ENCODE results near the gene CLEC3B. TPM values are rescaled to one million over a fixed set of nuclear protein-coding genes. Genes with fewer than 3 reads are reported as not detected.
A peak's percentile ranks its signal among the peaks of the same experiment; 100 is the strongest.

The CLEC3B gene
- total and polyA plus RNA-seq, 5 donors from 2014 or later = 0.29 to 0.99 TPM; not detected in 3

GRCh38 chr3:45037720-45038455 is 11.8 kb downstream of the CLEC3B start:
- DNase-seq = peak; percentile 80 to 95 (median 92)
- H3K4me3 ChIP-seq (ENCODE audit: low read depth, low read length) = no peak overlapping the region
- H3K27me3 ChIP-seq (ENCODE audit: control insufficient read depth, insufficient read depth, low read length) = peaks cover 6% of the 10 kb centered on the region
- peaks cover 21% of the 10 kb centered on the region for H3K4me1 ChIP-seq (ENCODE audit: control insufficient read depth, insufficient read depth, low read length, poor library complexity, severe bottlenecking)
- H3K36me3 ChIP-seq (ENCODE audit: control insufficient read depth, insufficient read depth, low read length) = no peaks in the 10 kb centered on the region
- H3K27ac ChIP-seq (ENCODE audit: insufficient read depth, low read length, poor library complexity, severe bottlenecking) = no peak overlapping the region
- ATAC-seq (ENCODE audit: low read depth in 2 of 2) = peak; percentile 89 to 92
- H3K9me3 ChIP-seq (ENCODE audit: control insufficient read depth in 2 of 2, low read length in 2 of 2) = no peaks in the 10 kb centered on the region
- Mint-ChIP-seq H3K9me3 (no peaks in the 10 kb centered on the region), H3K4me1 (peaks cover 6 to 55% (median 23%) of the 10 kb centered on the region in 4 donors), H3K4me3 (peak overlapping the region in 3 of 4 donors; percentile 43 to 71 (median 50)), H3K36me3 (no peaks in the 10 kb centered on the region), H3K27me3 (peaks cover 21% of the 10 kb centered on the region), H3K27ac (peak overlapping the region in 2 of 3 donors; percentile 29 to 43)

GRCh38 chr3:45041666-45042065 is 15.6 kb downstream of the CLEC3B start:
- Histone ChIP-seq H3K27ac (ENCODE audit: insufficient read depth, low read length, poor library complexity, severe bottlenecking) (no peak overlapping the region), H3K4me3 (ENCODE audit: low read depth, low read length) (no peak overlapping the region), H3K9me3 (ENCODE audit: control insufficient read depth in 2 of 2, low read length in 2 of 2) (no peaks in the 10 kb centered on the region), H3K27me3 (ENCODE audit: control insufficient read depth, insufficient read depth, low read length) (peaks cover 3% of the 10 kb centered on the region), H3K4me1 (ENCODE audit: control insufficient read depth, insufficient read depth, low read length, poor library complexity, severe bottlenecking) (peaks cover 3% of the 10 kb centered on the region), H3K36me3 (ENCODE audit: control insufficient read depth, insufficient read depth, low read length) (no peaks in the 10 kb centered on the region)
- Mint-ChIP-seq H3K4me1 (peaks cover 6 to 30% (median 10%) of the 10 kb centered on the region in 4 donors), H3K36me3 (no peaks in the 10 kb centered on the region), H3K27me3 (peaks cover 13% of the 10 kb centered on the region), H3K4me3 (no peak overlapping the region), H3K9me3 (no peaks in the 10 kb centered on the region), H3K27ac (no peak overlapping the region)
- ATAC-seq (ENCODE audit: low read depth in 2 of 2) = no peak
- peak in 1 of 3 donors; percentile 38 for DNase-seq

- Mint-ChIP-seq H3K36me3 (no peaks in the 10 kb centered on the region), H3K9me3 (no peaks in the 10 kb centered on the region), H3K27me3 (peaks cover 8% of the 10 kb centered on the region), H3K4me3 (no peak overlapping the region), H3K27ac (no peak overlapping the region), H3K4me1 (peaks cover 6 to 26% (median 10%) of the 10 kb centered on the region in 4 donors)
- Histone ChIP-seq H3K27ac (ENCODE audit: insufficient read depth, low read length, poor library complexity, severe bottlenecking) (no peak overlapping the region), H3K36me3 (ENCODE audit: control insufficient read depth, insufficient read depth, low read length) (no peaks in the 10 kb centered on the region), H3K4me1 (ENCODE audit: control insufficient read depth, insufficient read depth, low read length, poor library complexity, severe bottlenecking) (peaks cover 3% of the 10 kb centered on the region), H3K4me3 (ENCODE audit: low read depth, low read length) (no peak overlapping the region), H3K9me3 (ENCODE audit: control insufficient read depth in 2 of 2, low read length in 2 of 2) (no peaks in the 10 kb centered on the region), H3K27me3 (ENCODE audit: control insufficient read depth, insufficient read depth, low read length) (peaks cover under 1% of the 10 kb centered on the region)
- no peak for DNase-seq
- no peak for ATAC-seq (ENCODE audit: low read depth in 2 of 2)
Measured at GRCh38 chr3:45042162-45042561, 16.1 kb downstream of the CLEC3B start.

GRCh38 chr3:45043728-45044299 is 17.7 kb downstream of the CLEC3B start:
- no peaks in the 10 kb centered on the region for H3K36me3 Mint-ChIP-seq
- Histone ChIP-seq H3K4me1 (ENCODE audit: control insufficient read depth, insufficient read depth, low read length, poor library complexity, severe bottlenecking) (no peaks in the 10 kb centered on the region), H3K36me3 (ENCODE audit: control insufficient read depth, insufficient read depth, low read length) (no peaks in the 10 kb centered on the region), H3K27ac (ENCODE audit: insufficient read depth, low read length, poor library complexity, severe bottlenecking) (no peak overlapping the region), H3K9me3 (ENCODE audit: control insufficient read depth in 2 of 2, low read length in 2 of 2) (no peaks in the 10 kb centered on the region), H3K4me3 (ENCODE audit: low read depth, low read length) (no peak overlapping the region), H3K27me3 (ENCODE audit: control insufficient read depth, insufficient read depth, low read length) (peaks cover 2% of the 10 kb centered on the region)
- DNase-seq = no peak
- no peak overlapping the region for H3K27ac Mint-ChIP-seq
- no peak overlapping the region for H3K4me3 Mint-ChIP-seq
- peaks cover 0 to 2% (median 0%) of the 10 kb centered on the region in 7 donors for H3K9me3 Mint-ChIP-seq
- H3K27me3 Mint-ChIP-seq = peaks cover 2% of the 10 kb centered on the region
- ATAC-seq (ENCODE audit: low read depth in 2 of 2) = no peak
- H3K4me1 Mint-ChIP-seq = peaks cover 0 to 20% (median 9%) of the 10 kb centered on the region in 4 donors

GRCh38 chr3:45048244-45048643 is 22.1 kb downstream of the CLEC3B start:
- no peak overlapping the region for H3K4me3 Mint-ChIP-seq
- ATAC-seq (ENCODE audit: low read depth in 2 of 2) = no peak
- Histone ChIP-seq H3K27ac (ENCODE audit: insufficient read depth, low read length, poor library complexity, severe bottlenecking) (no peak overlapping the region), H3K9me3 (ENCODE audit: control insufficient read depth in 2 of 2, low read length in 2 of 2) (no peaks in the 10 kb centered on the region), H3K4me3 (ENCODE audit: low read depth, low read length) (no peak overlapping the region), H3K4me1 (ENCODE audit: control insufficient read depth, insufficient read depth, low read length, poor library complexity, severe bottlenecking) (no peaks in the 10 kb centered on the region), H3K27me3 (ENCODE audit: control insufficient read depth, insufficient read depth, low read length) (peaks cover 2% of the 10 kb centered on the region), H3K36me3 (ENCODE audit: control insufficient read depth, insufficient read depth, low read length) (no peaks in the 10 kb centered on the region)
- peak overlapping the region in 1 of 3 donors; percentile 75 for H3K27ac Mint-ChIP-seq
- H3K36me3 Mint-ChIP-seq = no peaks in the 10 kb centered on the region
- H3K4me1 Mint-ChIP-seq = peaks cover 0 to 2% (median 0%) of the 10 kb centered on the region in 4 donors
- no peak for DNase-seq
- H3K27me3 Mint-ChIP-seq = peaks cover 4% of the 10 kb centered on the region
- H3K9me3 Mint-ChIP-seq = peaks cover 0 to 2% (median 0%) of the 10 kb centered on the region in 7 donors

- H3K27ac ChIP-seq (ENCODE audit: insufficient read depth, low read length, poor library complexity, severe bottlenecking) = no peak overlapping the region
- Mint-ChIP-seq H3K4me1 (peaks cover 0 to 9% (median 2%) of the 10 kb centered on the region in 4 donors), H3K27me3 (peaks cover 4% of the 10 kb centered on the region), H3K36me3 (no peaks in the 10 kb centered on the region), H3K9me3 (peaks cover 0 to 2% (median 0%) of the 10 kb centered on the region in 7 donors), H3K27ac (no peak overlapping the region), H3K4me3 (no peak overlapping the region)
- no peaks in the 10 kb centered on the region for H3K9me3 ChIP-seq (ENCODE audit: control insufficient read depth in 2 of 2, low read length in 2 of 2)
- no peak for DNase-seq
- no peak for ATAC-seq (ENCODE audit: low read depth in 2 of 2)
- no peak overlapping the region for H3K4me3 ChIP-seq (ENCODE audit: low read depth, low read length)
- no peaks in the 10 kb centered on the region for H3K36me3 ChIP-seq (ENCODE audit: control insufficient read depth, insufficient read depth, low read length)
- H3K27me3 ChIP-seq (ENCODE audit: control insufficient read depth, insufficient read depth, low read length) = peaks cover 2% of the 10 kb centered on the region
- no peaks in the 10 kb centered on the region for H3K4me1 ChIP-seq (ENCODE audit: control insufficient read depth, insufficient read depth, low read length, poor library complexity, severe bottlenecking)
Measured at GRCh38 chr3:45049807-45050206, 23.7 kb downstream of the CLEC3B start.

GRCh38 chr3:45051685-45052084 is 25.6 kb downstream of the CLEC3B start:
- no peak overlapping the region for H3K4me3 ChIP-seq (ENCODE audit: low read depth, low read length)
- H3K36me3 ChIP-seq (ENCODE audit: control insufficient read depth, insufficient read depth, low read length) = no peaks in the 10 kb centered on the region
- Mint-ChIP-seq H3K27me3 (peaks cover 4% of the 10 kb centered on the region), H3K4me1 (peaks cover 0 to 9% (median 2%) of the 10 kb centered on the region in 4 donors), H3K27ac (no peak overlapping the region), H3K36me3 (no peaks in the 10 kb centered on the region), H3K4me3 (no peak overlapping the region), H3K9me3 (peaks cover 0 to 2% (median 0%) of the 10 kb centered on the region in 7 donors)
- ATAC-seq (ENCODE audit: low read depth in 2 of 2) (no peak), DNase-seq (no peak)
- H3K9me3 ChIP-seq (ENCODE audit: control insufficient read depth in 2 of 2, low read length in 2 of 2) = no peaks in the 10 kb centered on the region
- no peaks in the 10 kb centered on the region for H3K4me1 ChIP-seq (ENCODE audit: control insufficient read depth, insufficient read depth, low read length, poor library complexity, severe bottlenecking)
- peaks cover 2% of the 10 kb centered on the region for H3K27me3 ChIP-seq (ENCODE audit: control insufficient read depth, insufficient read depth, low read length)
- H3K27ac ChIP-seq (ENCODE audit: insufficient read depth, low read length, poor library complexity, severe bottlenecking) = no peak overlapping the region
